Measurements from ENCODE around the gene PALB2. TPM values are rescaled to one million over a fixed set of nuclear protein-coding genes. Genes with fewer than 3 reads are reported as not detected.

The PALB2 gene
- total RNA-seq, 1 donor from 2014 or later: 14.4 TPM

- H3K36me3 Mint-ChIP-seq (ENCODE audit: unreplicated experiment): no peaks in the 10 kb centered on the region
- peaks cover 4% of the 10 kb centered on the region for H3K27me3 Mint-ChIP-seq (ENCODE audit: unreplicated experiment)
- H3K9me3 Mint-ChIP-seq (ENCODE audit: unreplicated experiment): no peaks in the 10 kb centered on the region
- DNase-seq: no peak
- H3K4me3 Mint-ChIP-seq (ENCODE audit: unreplicated experiment): peak overlapping the region; percentile 87
- TF ChIP-seq CTCF (IDR thresholded peaks at IDR 0.05; ENCODE audit: partially characterized antibody, unreplicated experiment): no peak
- peak overlapping the region; percentile 44 for H3K27ac Mint-ChIP-seq (ENCODE audit: unreplicated experiment)
- H3K4me1 Mint-ChIP-seq (ENCODE audit: low read depth, unreplicated experiment): peaks cover 7% of the 10 kb centered on the region
Observed at GRCh38 chr16:23595246-23595950, 45.7 kb downstream of the PALB2 start.

- no peak overlapping the region for H3K27ac Mint-ChIP-seq (ENCODE audit: unreplicated experiment)
- no peak for DNase-seq
- no peak overlapping the region for H3K4me3 Mint-ChIP-seq (ENCODE audit: unreplicated experiment)
Observed at GRCh38 chr16:23594186-23594585, 46.9 kb downstream of the PALB2 start.

GRCh38 chr16:23590181-23590580 is 50.9 kb downstream of the PALB2 start:
- Mint-ChIP-seq H3K27me3 (ENCODE audit: unreplicated experiment) (peaks cover under 1% of the 10 kb centered on the region), H3K27ac (ENCODE audit: unreplicated experiment) (no peak overlapping the region), H3K4me1 (ENCODE audit: low read depth, unreplicated experiment) (no peaks in the 10 kb centered on the region), H3K9me3 (ENCODE audit: unreplicated experiment) (peaks cover 1% of the 10 kb centered on the region), H3K4me3 (ENCODE audit: unreplicated experiment) (no peak overlapping the region), H3K36me3 (ENCODE audit: unreplicated experiment) (no peaks in the 10 kb centered on the region)
- DNase-seq: no peak
- no peak for TF ChIP-seq CTCF (IDR thresholded peaks at IDR 0.05; ENCODE audit: partially characterized antibody, unreplicated experiment)

More at GRCh38 chr16:23594186-23594585, 46.9 kb downstream of the PALB2 start:
- Mint-ChIP-seq H3K4me1 (ENCODE audit: low read depth, unreplicated experiment) (peaks cover 3% of the 10 kb centered on the region), H3K27me3 (ENCODE audit: unreplicated experiment) (peaks cover 3% of the 10 kb centered on the region), H3K36me3 (ENCODE audit: unreplicated experiment) (no peaks in the 10 kb centered on the region), H3K9me3 (ENCODE audit: unreplicated experiment) (no peaks in the 10 kb centered on the region)
- TF ChIP-seq CTCF (IDR thresholded peaks at IDR 0.05; ENCODE audit: partially characterized antibody, unreplicated experiment): no peak

- peaks cover 3% of the 10 kb centered on the region for H3K27me3 Mint-ChIP-seq (ENCODE audit: unreplicated experiment)
- no peaks in the 10 kb centered on the region for H3K4me1 Mint-ChIP-seq (ENCODE audit: low read depth, unreplicated experiment)
- TF ChIP-seq CTCF (IDR thresholded peaks at IDR 0.05; ENCODE audit: partially characterized antibody, unreplicated experiment): no peak
- H3K9me3 Mint-ChIP-seq (ENCODE audit: unreplicated experiment): peaks cover 1% of the 10 kb centered on the region
- peaks cover 4% of the 10 kb centered on the region for H3K36me3 Mint-ChIP-seq (ENCODE audit: unreplicated experiment)
- no peak for DNase-seq
- H3K27ac Mint-ChIP-seq (ENCODE audit: unreplicated experiment): no peak overlapping the region
- no peak overlapping the region for H3K4me3 Mint-ChIP-seq (ENCODE audit: unreplicated experiment)
Observed at GRCh38 chr16:23587726-23588125, 53.4 kb downstream of the PALB2 start.
